SK-N-MC (cell line): ENCODE measurements around the gene ADCY5.

ENCODE experiments used
- DNase-seq: peaks from one replicate; pipeline ENCODE4 v3.0.0-alpha.2; 2011; ENCODE audit warnings: low read depth, low spot score
- H3K27ac ChIP-seq: fragments of 200-600 bp; sonication (generic); 2 replicates; pipeline ENCODE4 v1.5.1; 2016; ENCODE audit warnings: mixed run types
- H3K36me3 ChIP-seq: fragments of 200-600 bp; sonication (generic); 2 replicates; pipeline ENCODE4 v1.6.1; 2017; ENCODE audit warnings: antibody characterized with exemption, low read length, mixed read lengths; ENCODE audit not compliant: insufficient read depth
- H3K4me3 ChIP-seq: fragments of 200-600 bp; sonication (generic); 2 replicates; pipeline ENCODE4 v1.5.1; 2016
- H3K9ac ChIP-seq: fragments of 200-600 bp; sonication (generic); 2 replicates; pipeline ENCODE4 v1.8.0; 2017; ENCODE audit warnings: mixed run types, mixed read lengths; ENCODE audit not compliant: insufficient read length
- H3K9me3 ChIP-seq: fragments of 200-600 bp; sonication (generic); 2 replicates; pipeline ENCODE4 v1.6.1; 2017; ENCODE audit warnings: low read depth, mild to moderate bottlenecking, antibody characterized with exemption, low read length, moderate library complexity, mixed read lengths
- EZH2 ChIP-seq: fragments of 200-600 bp; sonication (generic); IDR thresholded peaks from one replicate; pipeline ENCODE4 v1.6.1; 2017; ENCODE audit warnings: antibody characterized with exemption
- FOXP2 ChIP-seq: optimal IDR thresholded peaks from 2 replicates; pipeline ENCODE3; 2011; ENCODE audit warnings: mild to moderate bottlenecking, moderate library complexity; ENCODE audit not compliant: insufficient read depth; ENCODE audit errors: extremely low read length, control extremely low read depth
- POLR2AphosphoS5 ChIP-seq: IDR thresholded peaks from 2 replicates; pipeline ENCODE4 v1.6.1; 2012; ENCODE audit warnings: mild to moderate bottlenecking, low read depth, low read length, borderline replicate concordance

The ADCY5 gene

GRCh38 chr3:123429362-123430125, 19.3 kb downstream of the ADCY5 start:
- no peak overlapping the region for H3K27ac ChIP-seq
- H3K4me3 ChIP-seq = no peak overlapping the region
- H3K9me3 ChIP-seq = no peaks in the 10 kb centered on the region
- no peak for DNase-seq
- no peak for TF ChIP-seq EZH2
- no peak for TF ChIP-seq POLR2AphosphoS5
- no peak for TF ChIP-seq FOXP2
- no peaks in the 10 kb centered on the region for H3K36me3 ChIP-seq
- no peak overlapping the region for H3K9ac ChIP-seq

DNA sequence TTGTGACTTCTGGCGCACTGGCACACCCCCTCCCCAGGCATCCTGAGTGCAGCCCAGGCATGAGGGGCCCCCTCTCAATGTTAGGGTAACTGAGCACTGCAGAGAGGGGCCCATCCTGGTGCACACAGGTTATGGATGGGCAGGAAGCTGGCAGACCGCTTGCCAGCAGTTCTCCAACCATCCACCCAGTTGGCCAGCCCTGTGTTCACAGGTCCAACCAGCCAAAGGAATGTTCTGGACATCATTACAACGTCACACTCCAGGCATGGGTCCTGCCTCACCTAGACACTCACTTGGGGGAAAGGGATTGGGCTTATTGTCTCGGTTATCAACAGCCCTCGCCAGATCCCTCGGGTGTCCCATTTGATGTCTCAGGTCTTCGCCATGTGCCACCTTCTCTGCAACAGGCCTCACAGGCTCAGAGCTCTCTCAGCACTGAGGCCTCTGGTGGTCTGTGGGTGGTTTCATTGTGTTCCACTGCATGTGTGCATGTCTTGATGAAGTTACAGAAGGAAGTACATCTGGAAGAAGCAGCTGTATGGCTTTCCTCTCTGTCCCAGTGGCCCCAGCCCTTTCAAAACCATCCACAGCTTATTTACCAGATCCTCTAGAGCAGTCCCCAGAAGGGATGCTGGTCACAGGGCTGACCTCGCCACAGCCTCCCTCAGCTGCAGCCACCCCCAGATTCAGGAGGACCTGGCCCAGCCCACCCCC, 23.7 kb downstream of the ADCY5 start:
- no peak for DNase-seq
- TF ChIP-seq FOXP2 (no peak), EZH2 (no peak), POLR2AphosphoS5 (no peak)
- Histone ChIP-seq H3K36me3 (no peaks in the 10 kb centered on the region), H3K27ac (no peak overlapping the region), H3K4me3 (no peak overlapping the region), H3K9ac (no peak overlapping the region), H3K9me3 (no peaks in the 10 kb centered on the region)

GRCh38 chr3:123424321-123424998, 24.4 kb downstream of the ADCY5 start:
- Histone ChIP-seq H3K36me3 (no peaks in the 10 kb centered on the region), H3K9ac (no peak overlapping the region), H3K4me3 (no peak overlapping the region), H3K27ac (no peak overlapping the region), H3K9me3 (no peaks in the 10 kb centered on the region)
- DNase-seq = no peak
- no peak for TF ChIP-seq FOXP2
- no peak for TF ChIP-seq POLR2AphosphoS5
- TF ChIP-seq EZH2 = no peak

- no peak for DNase-seq
- no peaks in the 10 kb centered on the region for H3K36me3 ChIP-seq
- H3K27ac ChIP-seq = no peak overlapping the region
- TF ChIP-seq POLR2AphosphoS5 (no peak), EZH2 (no peak), FOXP2 (no peak)
- no peak overlapping the region for H3K9ac ChIP-seq
- H3K4me3 ChIP-seq = no peak overlapping the region
- no peaks in the 10 kb centered on the region for H3K9me3 ChIP-seq
Observed at GRCh38 chr3:123423806-123424205, 25.1 kb downstream of the ADCY5 start.

GRCh38 chr3:123423031-123423430, 25.9 kb downstream of the ADCY5 start:
- no peak for DNase-seq
- H3K9me3 ChIP-seq = no peaks in the 10 kb centered on the region
- no peak overlapping the region for H3K27ac ChIP-seq
- no peak for TF ChIP-seq POLR2AphosphoS5
- no peak for TF ChIP-seq FOXP2
- no peak for TF ChIP-seq EZH2
- no peak overlapping the region for H3K9ac ChIP-seq
- H3K4me3 ChIP-seq = no peak overlapping the region
- H3K36me3 ChIP-seq = no peaks in the 10 kb centered on the region

GRCh38 chr3:123422457-123422856, 26.4 kb downstream of the ADCY5 start:
- no peak for TF ChIP-seq FOXP2
- no peak for TF ChIP-seq POLR2AphosphoS5
- TF ChIP-seq EZH2 = no peak

DNA sequence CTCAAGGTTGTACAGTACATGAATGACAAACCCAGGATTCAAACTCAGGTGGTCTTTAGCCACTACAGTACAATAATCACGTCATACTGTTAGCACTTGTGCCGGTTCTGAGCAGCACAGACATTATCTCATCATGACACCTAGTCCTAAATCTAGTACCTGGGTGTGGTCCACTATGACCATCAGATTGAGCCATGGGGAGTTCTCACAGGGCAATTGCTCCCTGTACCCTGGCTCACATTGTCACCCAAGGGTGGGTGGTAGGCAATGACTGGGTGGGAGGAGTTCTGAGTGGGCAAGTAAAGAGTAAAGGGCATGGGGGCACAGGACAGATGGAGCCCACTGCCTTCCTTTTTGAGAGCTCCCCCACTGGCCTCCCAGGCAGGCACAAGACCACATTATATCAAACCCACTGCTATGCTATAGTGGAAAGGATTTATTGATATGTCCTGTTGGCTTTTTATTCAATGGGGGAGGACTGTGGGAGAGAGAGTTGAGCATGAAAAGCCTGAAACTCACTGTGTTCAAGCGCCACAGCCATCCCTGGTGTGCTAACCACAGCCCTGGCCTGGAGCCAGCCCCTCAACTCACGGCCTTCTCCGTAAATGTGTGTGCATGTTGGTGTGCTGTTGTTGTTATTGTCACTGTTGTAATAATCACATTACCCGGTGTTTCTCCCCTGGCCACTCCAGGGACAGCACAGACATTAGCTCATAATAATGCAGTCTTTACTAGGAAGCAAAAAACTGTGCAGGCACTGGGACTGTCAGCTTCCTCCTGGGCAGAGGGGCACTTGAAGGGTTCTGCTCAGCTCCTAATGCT, 27.3 kb downstream of the ADCY5 start:
- H3K4me3 ChIP-seq = peak overlapping the region; percentile 27; the same call in 1 of the 2 replicates
- H3K9ac ChIP-seq = peak overlapping the region; percentile 13
- no peaks in the 10 kb centered on the region for H3K9me3 ChIP-seq
- DNase-seq = peak; percentile 44
- H3K36me3 ChIP-seq = no peaks in the 10 kb centered on the region
- 0 out of 2 replicates have a peak overlapping the region, but pooled peaks have one; percentile 4 for H3K27ac ChIP-seq
- TF ChIP-seq FOXP2 (peak; percentile 93), POLR2AphosphoS5 (no peak), EZH2 (no peak)

More at GRCh38 chr3:123422457-123422856, 26.4 kb downstream of the ADCY5 start:
- Histone ChIP-seq H3K4me3 (no peak overlapping the region), H3K9me3 (no peaks in the 10 kb centered on the region), H3K9ac (no peak overlapping the region), H3K36me3 (no peaks in the 10 kb centered on the region), H3K27ac (no peak overlapping the region)
- DNase-seq = no peak
